Neural progenitor cell (in vitro differentiated cells): ENCODE measurements around the gene MED13L. TPM values are rescaled to one million over a fixed set of nuclear protein-coding genes. Genes with fewer than 3 reads are reported as not detected.
A peak's percentile ranks its signal among the peaks of the same experiment; 100 is the strongest.

Experiments used
- DNase-seq: peaks from one replicate; pipeline ENCODE4 v3.0.0-alpha.2; 2016; ENCODE audit warnings: low spot score
- H2AFZ ChIP-seq: fragments of 200-600 bp; sonication (generic); replicated peaks from 2 replicates; pipeline ENCODE4 v1.6.1; 2016; ENCODE audit warnings: antibody characterized with exemption
- H3F3A ChIP-seq: fragments of 200-600 bp; sonication (generic); 2 replicates; pipeline ENCODE4 v1.6.1; 2016; ENCODE audit warnings: antibody characterized with exemption, low read depth
- H3K27ac ChIP-seq: fragments of 200-600 bp; sonication (generic); 2 replicates; pipeline ENCODE4 v1.5.1; 2016; ENCODE audit warnings: mild to moderate bottlenecking
- H3K27me3 ChIP-seq: fragments of 200-600 bp; sonication (generic); 2 replicates; pipeline ENCODE4 v1.6.1; 2016; ENCODE audit warnings: mild to moderate bottlenecking, moderate library complexity
- H3K36me3 ChIP-seq: fragments of 200-600 bp; sonication (generic); 2 replicates; pipeline ENCODE4 v1.5.1; 2016
- H3K4me1 ChIP-seq: fragments of 200-600 bp; sonication (generic); 2 replicates; pipeline ENCODE4 v1.6.1; 2016; ENCODE audit warnings: mixed run types
- H3K4me2 ChIP-seq: fragments of 200-600 bp; sonication (generic); 2 replicates; pipeline ENCODE4 v1.6.1; 2016
- H3K4me3 ChIP-seq: fragments of 200-600 bp; sonication (generic); 2 replicates; pipeline ENCODE4 v1.5.1; 2016
- H3K79me2 ChIP-seq: fragments of 200-600 bp; sonication (generic); 2 replicates; pipeline ENCODE4 v1.6.1; 2016; ENCODE audit warnings: low read depth
- H3K9ac ChIP-seq: fragments of 200-600 bp; sonication (generic); 2 replicates; pipeline ENCODE4 v1.6.1; 2016
- H3K9me3 ChIP-seq: fragments of 200-600 bp; sonication (generic); 2 replicates; pipeline ENCODE4 v1.5.1; 2016; ENCODE audit warnings: low read depth
- H4K20me1 ChIP-seq: fragments of 200-600 bp; sonication (generic); 2 replicates; pipeline ENCODE4 v1.6.1; 2016; ENCODE audit warnings: low read depth
- H3K27ac Mint-ChIP-seq: 3 replicates; pipeline ENCODE4 v1.8.0; 2021; ENCODE audit warnings: mixed read lengths
- H3K27me3 Mint-ChIP-seq: 2 replicates; pipeline ENCODE4 v1.8.0; 2022; ENCODE audit warnings: low read depth, mild to moderate bottlenecking, inconsistent platforms, moderate library complexity, mixed read lengths; ENCODE audit not compliant: insufficient read depth
- H3K36me3 Mint-ChIP-seq: 3 replicates; pipeline ENCODE4 v1.8.0; 2021; ENCODE audit warnings: mixed read lengths
- H3K4me1 Mint-ChIP-seq: 3 replicates; pipeline ENCODE4 v1.8.0; 2021; ENCODE audit warnings: mixed read lengths
- H3K4me3 Mint-ChIP-seq: 3 replicates; pipeline ENCODE4 v1.8.0; 2021; ENCODE audit warnings: mild to moderate bottlenecking, moderate library complexity, mixed read lengths
- H3K9me3 Mint-ChIP-seq: 3 replicates; pipeline ENCODE4 v1.8.0; 2020; ENCODE audit warnings: mixed read lengths
- EZH2 ChIP-seq: fragments of 200-600 bp; sonication (generic); IDR thresholded peaks from 2 replicates; pipeline ENCODE4 v1.6.1; 2017; ENCODE audit warnings: antibody characterized with exemption, mild to moderate bottlenecking, moderate library complexity
- EZH2phosphoT487 ChIP-seq: fragments of 200-600 bp; sonication (generic); IDR thresholded peaks from 2 replicates; pipeline ENCODE4 v1.6.1; 2017; ENCODE audit warnings: antibody characterized with exemption
- total RNA-seq: library from RNA; depleted of rRNA; stranded (reverse); fragments of >200 nt; gene quantifications from 2 replicates; pipeline ENCODE4 v1.2.3, GENCODE V29; 2015; ENCODE audit warnings: low replicate concordance
- TF ChIP-seq, protein P1 (sequence below): fragments of 200-600 bp; sonication (generic); IDR thresholded peaks from 2 replicates; pipeline ENCODE4 v1.5.1; 2017; ENCODE audit warnings: antibody characterized with exemption, mild to moderate bottlenecking

The MED13L gene
- total RNA-seq, 1 donor from 2014 or later, result 149 TPM

- TF ChIP-seq, protein P1, sequence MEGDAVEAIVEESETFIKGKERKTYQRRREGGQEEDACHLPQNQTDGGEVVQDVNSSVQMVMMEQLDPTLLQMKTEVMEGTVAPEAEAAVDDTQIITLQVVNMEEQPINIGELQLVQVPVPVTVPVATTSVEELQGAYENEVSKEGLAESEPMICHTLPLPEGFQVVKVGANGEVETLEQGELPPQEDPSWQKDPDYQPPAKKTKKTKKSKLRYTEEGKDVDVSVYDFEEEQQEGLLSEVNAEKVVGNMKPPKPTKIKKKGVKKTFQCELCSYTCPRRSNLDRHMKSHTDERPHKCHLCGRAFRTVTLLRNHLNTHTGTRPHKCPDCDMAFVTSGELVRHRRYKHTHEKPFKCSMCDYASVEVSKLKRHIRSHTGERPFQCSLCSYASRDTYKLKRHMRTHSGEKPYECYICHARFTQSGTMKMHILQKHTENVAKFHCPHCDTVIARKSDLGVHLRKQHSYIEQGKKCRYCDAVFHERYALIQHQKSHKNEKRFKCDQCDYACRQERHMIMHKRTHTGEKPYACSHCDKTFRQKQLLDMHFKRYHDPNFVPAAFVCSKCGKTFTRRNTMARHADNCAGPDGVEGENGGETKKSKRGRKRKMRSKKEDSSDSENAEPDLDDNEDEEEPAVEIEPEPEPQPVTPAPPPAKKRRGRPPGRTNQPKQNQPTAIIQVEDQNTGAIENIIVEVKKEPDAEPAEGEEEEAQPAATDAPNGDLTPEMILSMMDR, result no peak
- no peak for TF ChIP-seq EZH2phosphoT487
- TF ChIP-seq EZH2, result no peak
- DNase-seq, result no peak
- Histone ChIP-seq H3K4me2 (no peak overlapping the region), H3F3A (peaks cover 8% of the 10 kb centered on the region), H3K27ac (no peak overlapping the region), H3K27me3 (no peaks in the 10 kb centered on the region), H2AFZ (no peak overlapping the region), H3K36me3 (no peaks in the 10 kb centered on the region), H3K79me2 (peaks cover 100% of the 10 kb centered on the region), H4K20me1 (peaks cover 43% of the 10 kb centered on the region), H3K4me3 (no peak overlapping the region), H3K4me1 (no peaks in the 10 kb centered on the region), H3K9me3 (no peaks in the 10 kb centered on the region), H3K9ac (no peak overlapping the region)
- no peak overlapping the region for H3K27ac Mint-ChIP-seq
- no peak overlapping the region for H3K4me3 Mint-ChIP-seq
- peaks cover under 1% of the 10 kb centered on the region for H3K4me1 Mint-ChIP-seq
- no peaks in the 10 kb centered on the region for H3K36me3 Mint-ChIP-seq
- H3K27me3 Mint-ChIP-seq, result no peaks in the 10 kb centered on the region
- no peaks in the 10 kb centered on the region for H3K9me3 Mint-ChIP-seq
These were observed 56.7 kb downstream of the MED13L start for GRCh38 chr12:116220756-116221155.

DNA sequence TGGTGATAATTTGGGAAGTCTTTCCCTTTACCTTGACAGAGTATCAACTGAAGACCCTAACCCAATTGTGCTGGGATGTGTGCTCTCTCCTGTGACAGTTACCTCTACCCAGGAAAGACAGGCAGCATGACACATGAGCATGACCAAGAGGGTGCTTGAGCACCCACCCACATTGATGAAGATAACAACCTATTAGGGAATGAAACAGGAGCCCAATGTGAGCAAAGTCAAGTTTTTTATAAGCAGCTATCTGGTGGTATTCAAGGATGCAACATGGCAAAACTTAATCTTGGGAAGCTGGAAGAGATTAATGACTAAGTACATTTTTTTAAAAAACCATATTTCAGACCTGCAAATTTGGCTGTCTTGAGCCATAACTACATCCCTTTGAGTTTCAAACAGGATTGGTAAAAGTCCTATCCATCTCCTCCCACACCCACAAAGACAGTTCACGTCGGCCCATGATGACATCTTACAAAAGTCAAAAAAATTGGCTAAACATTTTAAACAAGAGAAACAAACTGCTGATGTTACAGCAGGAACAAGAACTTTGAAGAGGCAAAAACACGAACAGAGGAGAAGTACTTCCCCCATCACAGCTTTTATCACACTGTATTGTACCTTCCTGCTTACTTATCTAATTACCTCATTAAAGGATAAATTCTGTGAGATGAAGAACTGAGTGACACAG lies 60.3 kb downstream of the MED13L start:
- Histone ChIP-seq H2AFZ (no peak overlapping the region), H3K4me2 (no peak overlapping the region), H3K27me3 (no peaks in the 10 kb centered on the region), H3K4me3 (no peak overlapping the region), H3K4me1 (peaks cover 25% of the 10 kb centered on the region), H3K36me3 (no peaks in the 10 kb centered on the region), H3K9me3 (no peaks in the 10 kb centered on the region), H3K9ac (no peak overlapping the region), H4K20me1 (peaks cover 70% of the 10 kb centered on the region), H3K79me2 (peaks cover 100% of the 10 kb centered on the region), H3K27ac (no peak overlapping the region), H3F3A (peaks cover 21% of the 10 kb centered on the region)
- Mint-ChIP-seq H3K27me3 (no peaks in the 10 kb centered on the region), H3K9me3 (no peaks in the 10 kb centered on the region), H3K36me3 (no peaks in the 10 kb centered on the region), H3K4me1 (peaks cover 24% of the 10 kb centered on the region), H3K27ac (no peak overlapping the region), H3K4me3 (no peak overlapping the region)
- TF ChIP-seq EZH2 (no peak), EZH2phosphoT487 (no peak)
- TF ChIP-seq, protein P1, result no peak
- no peak for DNase-seq

DNA sequence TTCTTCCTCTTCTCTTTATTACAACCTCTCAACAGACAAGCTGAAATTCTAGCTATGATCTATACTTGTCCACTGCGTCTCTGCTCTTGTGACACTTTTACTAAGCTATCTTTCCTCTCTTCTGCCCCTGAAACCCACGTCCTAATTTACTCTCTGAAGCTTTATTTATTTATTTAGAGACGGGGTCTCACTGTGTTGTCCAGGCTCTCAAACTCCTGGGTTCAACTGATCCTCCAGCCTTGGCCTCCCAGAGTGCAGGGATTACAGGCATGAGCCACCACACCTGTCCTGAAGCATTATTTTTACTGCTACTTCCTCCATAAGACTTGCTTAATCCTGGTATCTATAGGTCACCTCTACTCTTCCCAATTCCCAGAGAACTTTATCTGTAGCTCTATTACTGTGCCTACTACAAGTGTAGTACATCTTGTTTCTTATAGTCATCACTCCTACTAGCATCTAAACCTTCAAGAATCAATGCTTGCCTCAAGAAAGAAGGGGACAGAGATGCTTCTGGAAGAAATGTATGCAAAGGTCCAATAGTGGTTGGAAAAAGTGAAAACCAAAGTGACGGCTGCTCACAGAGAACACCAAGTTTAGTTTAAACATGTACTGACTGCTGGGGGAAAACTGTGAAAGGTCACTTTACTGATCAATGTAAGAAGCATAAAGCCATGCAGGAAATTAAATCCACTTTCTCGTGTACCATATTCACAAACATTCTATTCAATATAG lies 61.3 kb downstream of the MED13L start:
- no peak overlapping the region for H3K4me3 Mint-ChIP-seq
- H3K27me3 Mint-ChIP-seq, result no peaks in the 10 kb centered on the region
- H3K27me3 ChIP-seq, result no peaks in the 10 kb centered on the region
- no peak overlapping the region for H3K4me3 ChIP-seq
- H3K36me3 ChIP-seq, result no peaks in the 10 kb centered on the region
- peaks cover 24% of the 10 kb centered on the region for H3K4me1 Mint-ChIP-seq
- no peaks in the 10 kb centered on the region for H3K9me3 ChIP-seq
- TF ChIP-seq EZH2phosphoT487 (no peak), EZH2 (no peak)
- TF ChIP-seq, protein P1, result no peak
- H4K20me1 ChIP-seq, result peaks cover 80% of the 10 kb centered on the region
- H3F3A ChIP-seq, result peaks cover 26% of the 10 kb centered on the region
- peaks cover 34% of the 10 kb centered on the region for H3K4me1 ChIP-seq
- peak overlapping the region; percentile 19 for H3K27ac ChIP-seq
- no peak overlapping the region for H3K4me2 ChIP-seq
- H3K9me3 Mint-ChIP-seq, result no peaks in the 10 kb centered on the region
- no peak for DNase-seq
- peaks cover 100% of the 10 kb centered on the region for H3K79me2 ChIP-seq
- H2AFZ ChIP-seq, result no peak overlapping the region
- no peak overlapping the region for H3K9ac ChIP-seq
- no peaks in the 10 kb centered on the region for H3K36me3 Mint-ChIP-seq
- no peak overlapping the region for H3K27ac Mint-ChIP-seq
